Measurements from ENCODE around the gene JAM2.
"Not testable (repeated sequence)": the region's sequence is repeated elsewhere in the genome, so short reads cannot be mapped to it uniquely, and the experiment has no call there.

The JAM2 gene

DNA sequence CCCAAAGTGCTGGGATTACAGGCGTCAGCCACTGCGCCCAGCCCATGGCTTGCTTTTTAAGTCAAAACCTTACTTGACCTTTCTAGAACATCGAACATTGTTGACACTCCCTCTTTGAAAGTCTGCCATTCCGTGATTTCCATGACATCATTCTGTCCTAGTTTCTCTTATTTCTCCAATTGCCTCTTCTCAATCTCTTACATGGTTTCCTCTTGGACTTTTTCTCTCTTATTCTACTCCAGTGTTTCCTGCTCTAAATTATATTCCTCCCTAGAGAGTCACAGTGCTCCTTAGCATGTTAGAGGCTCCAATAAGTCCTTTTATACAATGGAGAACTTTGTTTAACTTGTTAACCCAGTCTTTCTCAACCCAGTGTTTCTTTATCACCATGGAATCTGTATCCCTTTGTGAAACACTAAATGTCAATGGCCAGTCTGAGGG lies 25.5 kb downstream of the JAM2 start:
- Mint-ChIP-seq H3K27ac (no peak overlapping the region), H3K36me3 (ENCODE audit: low read depth) (no peaks in the 10 kb centered on the region), H3K4me3 (no peak overlapping the region), H3K4me1 (ENCODE audit: low read depth) (no peaks in the 10 kb centered on the region), H3K27me3 (no peaks in the 10 kb centered on the region), H3K9me3 (no peaks in the 10 kb centered on the region)
- intact Hi-C loops (cut with micrococcal nuclease) = no loop called here

GRCh38 chr21:25670726-25671125 lies 31.7 kb downstream of the JAM2 start:
- intact Hi-C loops (cut with micrococcal nuclease) = no loop called here
- H3K27ac Mint-ChIP-seq = no peak overlapping the region
- no peaks in the 10 kb centered on the region for H3K4me1 Mint-ChIP-seq (ENCODE audit: low read depth)
- H3K27me3 Mint-ChIP-seq = no peaks in the 10 kb centered on the region
- peaks cover 16% of the 10 kb centered on the region for H3K9me3 Mint-ChIP-seq
- no peaks in the 10 kb centered on the region for H3K36me3 Mint-ChIP-seq (ENCODE audit: low read depth)
- no peak overlapping the region for H3K4me3 Mint-ChIP-seq

- Mint-ChIP-seq H3K36me3 (ENCODE audit: low read depth) (no peaks in the 10 kb centered on the region), H3K27me3 (no peaks in the 10 kb centered on the region), H3K27ac (no peak overlapping the region), H3K4me1 (ENCODE audit: low read depth) (no peaks in the 10 kb centered on the region), H3K4me3 (no peak overlapping the region), H3K9me3 (peaks cover 27% of the 10 kb centered on the region)
- intact Hi-C loops (cut with micrococcal nuclease) = no loop called here
These were observed 37.4 kb downstream of the JAM2 start for GRCh38 chr21:25676451-25676850.

- H3K27me3 Mint-ChIP-seq = no peaks in the 10 kb centered on the region
- no peak overlapping the region for H3K4me3 Mint-ChIP-seq
- no peaks in the 10 kb centered on the region for H3K4me1 Mint-ChIP-seq (ENCODE audit: low read depth)
- H3K9me3 Mint-ChIP-seq = peaks cover 11% of the 10 kb centered on the region
- no peak overlapping the region for H3K27ac Mint-ChIP-seq
- intact Hi-C loops (cut with micrococcal nuclease) = no loop called here
- no peaks in the 10 kb centered on the region for H3K36me3 Mint-ChIP-seq (ENCODE audit: low read depth)
These were observed 43.3 kb downstream of the JAM2 start for GRCh38 chr21:25682382-25682781.

DNA sequence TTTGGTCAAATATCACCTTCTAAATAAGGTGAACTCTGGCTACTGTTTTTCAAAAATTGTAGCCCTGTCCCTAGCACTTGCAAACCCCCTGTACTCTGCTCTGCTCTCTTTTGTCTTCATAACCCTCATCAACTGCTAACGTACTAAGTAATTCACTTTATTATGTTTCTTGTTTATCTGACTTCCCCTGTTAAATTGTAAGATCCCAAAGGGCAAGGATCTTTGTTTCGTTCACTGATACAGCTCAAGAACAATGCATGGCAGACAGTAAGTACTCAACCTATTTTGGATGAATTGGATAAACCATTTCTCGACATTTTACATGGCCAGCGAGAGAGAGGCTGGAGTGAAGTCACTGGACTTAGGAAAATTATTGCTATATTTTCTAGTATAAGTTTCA lies 48.7 kb downstream of the JAM2 start:
- Mint-ChIP-seq H3K4me1 (ENCODE audit: low read depth) (no peaks in the 10 kb centered on the region), H3K9me3 (no peaks in the 10 kb centered on the region), H3K36me3 (ENCODE audit: low read depth) (no peaks in the 10 kb centered on the region), H3K27me3 (no peaks in the 10 kb centered on the region), H3K4me3 (no peak overlapping the region), H3K27ac (no peak overlapping the region)
- intact Hi-C loops (cut with micrococcal nuclease) = no loop called here

- Mint-ChIP-seq H3K36me3 (ENCODE audit: low read depth) (no peaks in the 10 kb centered on the region), H3K27me3 (no peaks in the 10 kb centered on the region), H3K9me3 (no peaks in the 10 kb centered on the region), H3K4me3 (no peak overlapping the region), H3K27ac (no peak overlapping the region), H3K4me1 (ENCODE audit: low read depth) (no peaks in the 10 kb centered on the region)
- intact Hi-C loops (cut with micrococcal nuclease) = no loop called here
These were observed 49.5 kb downstream of the JAM2 start for GRCh38 chr21:25688275-25689155.

GRCh38 chr21:25689226-25689625 lies 50.2 kb downstream of the JAM2 start:
- H3K9me3 Mint-ChIP-seq = no peaks in the 10 kb centered on the region
- no peak overlapping the region for H3K4me3 Mint-ChIP-seq
- no peaks in the 10 kb centered on the region for H3K27me3 Mint-ChIP-seq
- no peak overlapping the region for H3K27ac Mint-ChIP-seq
- intact Hi-C loops (cut with micrococcal nuclease) = no loop called here
- H3K4me1 Mint-ChIP-seq (ENCODE audit: low read depth) = no peaks in the 10 kb centered on the region
- H3K36me3 Mint-ChIP-seq (ENCODE audit: low read depth) = no peaks in the 10 kb centered on the region

GRCh38 chr21:25691976-25692375 lies 52.9 kb downstream of the JAM2 start:
- no peaks in the 10 kb centered on the region for H3K9me3 Mint-ChIP-seq
- no peaks in the 10 kb centered on the region for H3K4me1 Mint-ChIP-seq (ENCODE audit: low read depth)
- H3K36me3 Mint-ChIP-seq (ENCODE audit: low read depth) = no peaks in the 10 kb centered on the region
- no peak overlapping the region for H3K27ac Mint-ChIP-seq
- intact Hi-C loops (cut with micrococcal nuclease) = no loop called here
- H3K4me3 Mint-ChIP-seq = no peak overlapping the region
- H3K27me3 Mint-ChIP-seq = no peaks in the 10 kb centered on the region

DNA sequence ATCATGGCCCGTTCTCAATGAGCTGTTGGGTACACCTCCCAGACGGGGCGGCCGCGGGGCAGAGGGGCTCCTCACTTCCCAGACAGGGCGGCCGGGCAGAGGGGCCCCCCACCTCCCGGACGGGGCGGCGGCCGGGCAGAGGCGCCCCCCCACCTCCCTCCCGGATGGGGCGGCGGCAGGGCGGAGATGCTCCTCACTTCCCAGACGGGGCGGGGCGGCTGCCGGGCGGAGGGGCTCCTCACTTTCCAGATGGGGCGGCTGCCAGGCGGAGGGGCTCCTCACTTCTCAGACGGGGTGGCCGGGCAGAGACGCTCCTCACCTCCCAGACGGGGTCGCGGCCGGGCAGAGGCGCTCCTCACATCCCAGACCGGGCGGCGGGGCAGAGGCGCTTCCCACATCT lies 56.4 kb downstream of the JAM2 start:
- H3K36me3 Mint-ChIP-seq (ENCODE audit: low read depth); H3K9me3 Mint-ChIP-seq; H3K27ac Mint-ChIP-seq; H3K27me3 Mint-ChIP-seq; intact Hi-C loops (cut with micrococcal nuclease); H3K4me1 Mint-ChIP-seq (ENCODE audit: low read depth); H3K4me3 Mint-ChIP-seq: not testable (repeated sequence)

GRCh38 chr21:25700741-25701140 lies 61.7 kb downstream of the JAM2 start:
- intact Hi-C loops (cut with micrococcal nuclease) = no loop called here

DNA sequence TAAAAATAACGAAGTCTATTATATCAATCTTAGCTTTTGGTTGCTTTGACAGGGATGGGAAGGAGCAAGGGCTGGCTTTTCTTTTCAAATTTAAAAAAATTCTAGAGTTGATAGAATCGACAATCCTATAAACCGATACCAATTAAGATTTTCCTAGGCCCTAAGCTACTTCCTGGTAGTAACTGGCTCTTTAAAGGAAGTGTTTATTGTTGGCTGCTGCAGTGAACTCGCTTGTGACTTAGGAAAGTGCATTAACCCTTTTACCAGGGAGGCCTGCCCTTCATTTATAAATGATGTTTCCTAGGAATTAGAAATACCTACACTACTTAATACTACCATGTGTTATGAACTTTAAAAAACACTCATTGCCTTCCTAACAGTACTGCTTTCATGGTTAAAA lies 62.5 kb downstream of the JAM2 start:
- Mint-ChIP-seq H3K9me3 (no peaks in the 10 kb centered on the region), H3K27ac (no peak overlapping the region), H3K4me1 (ENCODE audit: low read depth) (no peaks in the 10 kb centered on the region), H3K27me3 (no peaks in the 10 kb centered on the region), H3K36me3 (ENCODE audit: low read depth) (no peaks in the 10 kb centered on the region), H3K4me3 (no peak overlapping the region)
- intact Hi-C loops (cut with micrococcal nuclease) = no loop called here

More at GRCh38 chr21:25700741-25701140, 61.7 kb downstream of the JAM2 start:
- H3K27me3 Mint-ChIP-seq = no peaks in the 10 kb centered on the region
- H3K4me1 Mint-ChIP-seq (ENCODE audit: low read depth) = no peaks in the 10 kb centered on the region
- H3K4me3 Mint-ChIP-seq = no peak overlapping the region
- no peaks in the 10 kb centered on the region for H3K36me3 Mint-ChIP-seq (ENCODE audit: low read depth)
- H3K9me3 Mint-ChIP-seq = no peaks in the 10 kb centered on the region
- H3K27ac Mint-ChIP-seq = no peak overlapping the region

- Mint-ChIP-seq H3K9me3 (no peaks in the 10 kb centered on the region), H3K4me1 (ENCODE audit: low read depth) (no peaks in the 10 kb centered on the region)
These were observed 69.5 kb downstream of the JAM2 start for GRCh38 chr21:25708467-25709065.

GRCh38 chr21:25709684-25710265 lies 70.7 kb downstream of the JAM2 start:
- no peaks in the 10 kb centered on the region for H3K9me3 Mint-ChIP-seq
- H3K36me3 Mint-ChIP-seq (ENCODE audit: low read depth) = no peaks in the 10 kb centered on the region
- H3K4me1 Mint-ChIP-seq (ENCODE audit: low read depth) = no peaks in the 10 kb centered on the region
- intact Hi-C loops (cut with micrococcal nuclease) = loop anchor here (2.0 kb wide), 1 partner anchor 289 kb away; no protein-coding TSS in a partner anchor
- H3K27me3 Mint-ChIP-seq = no peaks in the 10 kb centered on the region
- no peak overlapping the region for H3K4me3 Mint-ChIP-seq
- no peak overlapping the region for H3K27ac Mint-ChIP-seq

More at GRCh38 chr21:25708467-25709065, 69.5 kb downstream of the JAM2 start:
- H3K27ac Mint-ChIP-seq = no peak overlapping the region
- no peaks in the 10 kb centered on the region for H3K27me3 Mint-ChIP-seq
- no peaks in the 10 kb centered on the region for H3K36me3 Mint-ChIP-seq (ENCODE audit: low read depth)
- no peak overlapping the region for H3K4me3 Mint-ChIP-seq
- intact Hi-C loops (cut with micrococcal nuclease) = loop anchor here (1.0 to 2.0 kb wide), 2 partner anchors 100 to 288 kb away; no protein-coding TSS in a partner anchor

DNA sequence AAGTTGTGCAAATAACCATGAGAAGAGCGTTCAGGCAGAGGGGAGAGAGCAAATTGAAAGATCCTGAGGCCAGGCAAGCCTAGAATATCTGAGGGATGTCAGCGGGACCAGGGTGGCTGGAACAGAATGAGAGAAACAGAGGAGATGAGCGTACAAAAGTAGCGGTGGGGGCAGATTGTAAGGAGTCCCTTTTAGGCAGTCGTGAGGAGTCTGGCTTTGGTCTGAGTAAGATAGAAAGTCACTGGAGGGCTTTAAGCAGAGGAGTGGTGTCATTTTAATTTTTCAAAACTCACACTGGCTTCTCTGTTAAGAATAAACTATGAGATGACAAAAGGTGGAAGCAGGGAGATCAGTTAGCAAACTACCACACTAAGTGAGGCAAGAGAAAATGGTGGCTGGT lies 71.5 kb downstream of the JAM2 start:
- intact Hi-C loops (cut with micrococcal nuclease) = no loop called here
- Mint-ChIP-seq H3K9me3 (no peaks in the 10 kb centered on the region), H3K4me3 (no peak overlapping the region), H3K27me3 (no peaks in the 10 kb centered on the region), H3K36me3 (ENCODE audit: low read depth) (no peaks in the 10 kb centered on the region), H3K27ac (no peak overlapping the region), H3K4me1 (ENCODE audit: low read depth) (no peaks in the 10 kb centered on the region)

Data from dendritic cell treated with granulocyte-macrophage colony-stimulating factor and Interleukin-4, amounts not matched to agents 40 ng/mL and 50 ng/mL, for 4 days (primary cell).